ENCODE results near the gene CYYR1. TPM values are rescaled to one million over a fixed set of nuclear protein-coding genes. Genes with fewer than 3 reads are reported as not detected.

The CYYR1 gene
- total and polyA plus RNA-seq, 4 donors, result 1.9 to 3.4 (median 2.2) TPM

- TF ChIP-seq GABPA (IDR thresholded peaks at IDR 0.05 in 1 of 2, conservative IDR thresholded peaks at IDR 0.05 in 1 of 2) (no peak), HNF4A (conservative IDR thresholded peaks at IDR 0.05) (no peak), MAX (IDR thresholded peaks at IDR 0.05) (no peak), FOXA1 (IDR thresholded peaks at IDR 0.05) (no peak)
These were observed 50.4 kb downstream of the CYYR1 start (continued) for GRCh38 chr21:26522704-26523103.

- TF ChIP-seq FOXA2 (IDR thresholded peaks at IDR 0.05) (no peak), ATF3 (IDR thresholded peaks at IDR 0.05) (no peak), TAF1 (conservative IDR thresholded peaks at IDR 0.05) (no peak), HNF4A (conservative IDR thresholded peaks at IDR 0.05) (no peak), REST (IDR thresholded peaks at IDR 0.05) (no peak), JUND (IDR thresholded peaks at IDR 0.05) (no peak), RXRA (IDR thresholded peaks at IDR 0.05) (no peak), EGR1 (IDR thresholded peaks at IDR 0.05; ENCODE audit: low read depth in 2 of 2) (no peak), CTCF (IDR thresholded peaks at IDR 0.05; ENCODE audit: low read depth, low read length, missing input control) (no peak)
- H3K36me3 ChIP-seq (ENCODE audit: control insufficient read depth in 4 of 4, insufficient read depth in 3 of 4, low read depth in 1 of 4, low read length in 3 of 4), result no peaks in the 10 kb centered on the region
- H3K4me1 ChIP-seq (ENCODE audit: control insufficient read depth in 4 of 4, insufficient read depth in 4 of 4, low read length in 3 of 4), result no peaks in the 10 kb centered on the region
- peaks cover 0 to 4% (median 0%) of the 10 kb centered on the region in 4 donors for H3K9me3 ChIP-seq (ENCODE audit: control insufficient read depth in 4 of 4, low read length in 3 of 4)
- peaks cover 0 to 3% (median 0%) of the 10 kb centered on the region in 4 donors for H3K27me3 ChIP-seq (ENCODE audit: control insufficient read depth in 4 of 4, insufficient read depth in 4 of 4, low read length in 3 of 4)
- no peak overlapping the region for H3K27ac ChIP-seq (ENCODE audit: low read depth in 1 of 2, low read length in 2 of 2)
- H3K9ac ChIP-seq (ENCODE audit: low read depth in 1 of 2, low read length in 2 of 2), result no peak overlapping the region
- no peak overlapping the region for H3K4me3 ChIP-seq (ENCODE audit: low read depth in 1 of 3, low read length in 3 of 3)
- 64% methylated on average over 1 of the region's 1 CpG for WGBS
- no peak for DNase-seq (ENCODE audit: low spot score)
These were observed 53.9 kb downstream of the CYYR1 start for GRCh38 chr21:26519142-26519541.

- no peak overlapping the region for H3K27ac ChIP-seq (ENCODE audit: low read depth in 1 of 2, low read length in 2 of 2)
- DNase-seq (ENCODE audit: low spot score), result no peak
- no peaks in the 10 kb centered on the region for H3K4me1 ChIP-seq (ENCODE audit: control insufficient read depth in 4 of 4, insufficient read depth in 4 of 4, low read length in 3 of 4)
- H3K9ac ChIP-seq (ENCODE audit: low read depth in 1 of 2, low read length in 2 of 2), result no peak overlapping the region
- no peaks in the 10 kb centered on the region for H3K36me3 ChIP-seq (ENCODE audit: control insufficient read depth in 4 of 4, insufficient read depth in 3 of 4, low read depth in 1 of 4, low read length in 3 of 4)
- 65% methylated on average over 3 of the region's 3 CpGs for WGBS
- peaks cover 0 to 3% (median 0%) of the 10 kb centered on the region in 4 donors for H3K27me3 ChIP-seq (ENCODE audit: control insufficient read depth in 4 of 4, insufficient read depth in 4 of 4, low read length in 3 of 4)
- no peak overlapping the region for H3K4me3 ChIP-seq (ENCODE audit: low read depth in 1 of 3, low read length in 3 of 3)
- peaks cover 0 to 4% (median 0%) of the 10 kb centered on the region in 4 donors for H3K9me3 ChIP-seq (ENCODE audit: control insufficient read depth in 4 of 4, low read length in 3 of 4)
- no peak for TF ChIP-seq REST (IDR thresholded peaks at IDR 0.05)
- no peak for TF ChIP-seq CTCF (IDR thresholded peaks at IDR 0.05; ENCODE audit: low read depth, low read length, missing input control)
- no peak for TF ChIP-seq HNF4A (conservative IDR thresholded peaks at IDR 0.05)
- TF ChIP-seq YY1 (IDR thresholded peaks at IDR 0.05), result no peak
- TF ChIP-seq GABPA (IDR thresholded peaks at IDR 0.05 in 1 of 2, conservative IDR thresholded peaks at IDR 0.05 in 1 of 2), result no peak
- TF ChIP-seq RXRA (IDR thresholded peaks at IDR 0.05), result no peak
- TF ChIP-seq NR2F2 (IDR thresholded peaks at IDR 0.05), result no peak
- no peak for TF ChIP-seq EGR1 (IDR thresholded peaks at IDR 0.05; ENCODE audit: low read depth in 2 of 2)
- no peak for TF ChIP-seq ATF3 (IDR thresholded peaks at IDR 0.05)
These were observed 57.8 kb downstream of the CYYR1 start for GRCh38 chr21:26515257-26515656.

Measured in liver (tissue), 9 donors.